NB4 (cell line): ENCODE data around the gene LRP2BP.

Experiments
- CTCF ChIP-seq: IDR thresholded peaks from one replicate; pipeline ENCODE4 v1.5.1; 2012; ENCODE audit warnings: low read depth, low read length
- MAX ChIP-seq: IDR thresholded peaks from 2 replicates; pipeline ENCODE4 v1.6.1; 2011; ENCODE audit warnings: low read depth, low read length
- POLR2A ChIP-seq: IDR thresholded peaks from 2 replicates; pipeline ENCODE4 v1.6.1; 2011; ENCODE audit warnings: mild to moderate bottlenecking; ENCODE audit not compliant: insufficient read length; ENCODE audit errors: extremely low read depth

DNA sequence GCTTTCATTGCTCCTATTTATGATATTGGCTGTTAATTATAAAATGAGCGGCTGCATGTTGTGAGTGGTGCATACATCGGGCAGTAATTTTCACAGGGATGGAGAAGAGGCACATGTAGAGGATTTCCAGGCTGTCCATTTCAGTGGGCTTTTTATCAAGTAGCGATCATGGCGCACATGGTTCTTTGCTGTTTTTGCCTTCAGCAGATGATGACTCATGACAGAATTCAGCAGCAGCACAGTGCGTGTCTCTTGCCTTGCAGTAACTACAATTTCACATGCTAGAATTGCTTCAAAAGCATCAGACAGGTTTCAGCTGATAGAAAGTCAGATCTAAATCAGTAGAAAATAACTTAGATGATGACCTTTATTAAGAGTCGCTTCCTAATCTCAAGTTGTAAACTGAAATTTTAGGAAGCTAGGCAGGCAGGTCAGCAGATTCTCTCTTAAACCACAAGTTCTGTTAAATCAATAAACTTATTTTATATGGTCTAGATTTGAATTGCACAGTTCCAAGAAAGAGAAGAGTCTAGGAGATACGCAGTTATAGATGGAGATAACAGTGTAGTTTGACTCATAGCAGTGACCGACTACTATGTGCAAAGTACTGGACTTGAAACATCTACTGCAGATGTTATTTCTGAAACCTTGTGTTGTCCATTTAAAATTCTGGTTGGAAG is 35.8 kb downstream of the LRP2BP start:
- no peak for TF ChIP-seq POLR2A
- TF ChIP-seq CTCF, result no peak
- no peak for TF ChIP-seq MAX
